NCI-H1694 treated with DMSO at 0.1 percent for 48 hours (cell line): ENCODE measurements around the gene LEF1.

ENCODE experiments used
- DNase-seq: peaks from one replicate; lab custom pipeline; 2025; lab: John Stamatoyannopoulos, UW

LEF1 gene

GRCh38 chr4:108168671-108169523 is at the start of gene LEF1:
Gene LEF1 (minus strand): TSS chr4:108168932. CDS start chr4:108167767, 1,165 bp downstream.
- no peak for DNase-seq

GRCh38 chr4:108216510-108216909 is 47.8 kb upstream of the LEF1 start:
- DNase-seq, result no peak

GRCh38 chr4:108215055-108215454 is 46.3 kb upstream of the LEF1 start:
- no peak for DNase-seq

- no peak for DNase-seq
These were observed 45.0 kb upstream of the LEF1 start for GRCh38 chr4:108213723-108214122.

GRCh38 chr4:108213308-108213707 is 44.6 kb upstream of the LEF1 start:
- DNase-seq, result no peak

GRCh38 chr4:108210989-108211835 is 42.5 kb upstream of the LEF1 start:
- no peak for DNase-seq

- no peak for DNase-seq
These were observed 40.8 kb upstream of the LEF1 start for GRCh38 chr4:108209489-108209888.

- no peak for DNase-seq
These were observed 37.1 kb upstream of the LEF1 start for GRCh38 chr4:108205859-108206258.

- no peak for DNase-seq
These were observed 35.8 kb upstream of the LEF1 start for GRCh38 chr4:108204518-108204917.

GRCh38 chr4:108203377-108203776 is 34.6 kb upstream of the LEF1 start:
- DNase-seq, result no peak

GRCh38 chr4:108201774-108202173 is 33.0 kb upstream of the LEF1 start:
- no peak for DNase-seq

- no peak for DNase-seq
These were observed 31.1 kb upstream of the LEF1 start for GRCh38 chr4:108199881-108200280.

- DNase-seq, result no peak
These were observed 25.3 kb upstream of the LEF1 start for GRCh38 chr4:108193886-108194672.

- DNase-seq, result no peak
These were observed 24.2 kb upstream of the LEF1 start for GRCh38 chr4:108192935-108193334.

- no peak for DNase-seq
These were observed 23.3 kb upstream of the LEF1 start for GRCh38 chr4:108192056-108192455.

GRCh38 chr4:108191269-108191914 is 22.7 kb upstream of the LEF1 start:
- DNase-seq, result no peak

- DNase-seq, result no peak
These were observed 20.0 kb upstream of the LEF1 start for GRCh38 chr4:108188770-108189169.

GRCh38 chr4:108185252-108185651 is 16.5 kb upstream of the LEF1 start:
- DNase-seq, result no peak

GRCh38 chr4:108184453-108185049 is 15.8 kb upstream of the LEF1 start:
- DNase-seq, result no peak

GRCh38 chr4:108181704-108182103 is 13.0 kb upstream of the LEF1 start:
- no peak for DNase-seq

- DNase-seq, result no peak
These were observed 11.8 kb upstream of the LEF1 start for GRCh38 chr4:108180513-108180912.
